Endodermal cell (in vitro differentiated cells): ENCODE data around the gene BCL11B. TPM values are rescaled to one million over a fixed set of nuclear protein-coding genes. Genes with fewer than 3 reads are reported as not detected.

ENCODE experiments used
- DNase-seq: peaks from one replicate; pipeline ENCODE4 v3.0.0-alpha.2; 2017
- H3K27ac ChIP-seq: 2 replicates; pipeline ENCODE4 v1.5.1; 2013; ENCODE audit warnings: mild to moderate bottlenecking, low read depth, low read length, moderate library complexity
- H3K27me3 ChIP-seq: 2 replicates; pipeline ENCODE4 v1.6.1; 2013; ENCODE audit warnings: mild to moderate bottlenecking, low read length, moderate library complexity; ENCODE audit not compliant: insufficient read depth, control insufficient read depth, poor library complexity, severe bottlenecking
- H3K36me3 ChIP-seq: 2 replicates; pipeline ENCODE4 v1.7.0; 2013; ENCODE audit warnings: mild to moderate bottlenecking, low read length, moderate library complexity; ENCODE audit not compliant: control insufficient read depth, insufficient read depth
- H3K4me1 ChIP-seq: one replicate; pipeline ENCODE4 v1.7.0; 2013; ENCODE audit warnings: low read length; ENCODE audit not compliant: control insufficient read depth, insufficient read depth
- H3K4me3 ChIP-seq: 2 replicates; pipeline ENCODE4 v1.5.1; 2013; ENCODE audit warnings: mild to moderate bottlenecking, low read length, moderate library complexity
- H3K9ac ChIP-seq: 2 replicates; pipeline ENCODE4 v1.6.1; 2013; ENCODE audit warnings: mild to moderate bottlenecking, low read length, moderate library complexity; ENCODE audit not compliant: poor library complexity, severe bottlenecking; ENCODE audit errors: extremely low read depth
- H3K9me3 ChIP-seq: 2 replicates; pipeline ENCODE4 v1.6.1; 2013; ENCODE audit warnings: mild to moderate bottlenecking, low read length, moderate library complexity; ENCODE audit not compliant: control insufficient read depth
- H3K27ac Mint-ChIP-seq: 2 replicates; pipeline ENCODE4 v1.8.0; 2020; ENCODE audit warnings: mixed read lengths
- H3K27me3 Mint-ChIP-seq: 2 replicates; pipeline ENCODE4 v1.8.0; 2021; ENCODE audit warnings: mild to moderate bottlenecking, mixed read lengths; ENCODE audit not compliant: insufficient read depth
- H3K36me3 Mint-ChIP-seq: 2 replicates; pipeline ENCODE4 v1.8.0; 2020; ENCODE audit warnings: low read depth, mixed read lengths
- H3K4me1 Mint-ChIP-seq: 2 replicates; pipeline ENCODE4 v1.8.0; 2020; ENCODE audit warnings: mixed read lengths
- H3K4me3 Mint-ChIP-seq: 2 replicates; pipeline ENCODE4 v1.8.0; 2020; ENCODE audit warnings: mild to moderate bottlenecking, moderate library complexity, mixed read lengths
- H3K9me3 Mint-ChIP-seq: 2 replicates; pipeline ENCODE4 v1.8.0; 2020; ENCODE audit warnings: mild to moderate bottlenecking, mixed read lengths
- CTCF ChIP-seq: fragments of 200-600 bp; sonication (generic); conservative IDR thresholded peaks from 2 replicates; pipeline ENCODE4 v1.5.0; 2021; ENCODE audit warnings: antibody characterized with exemption, mild to moderate bottlenecking
- WGBS, 2 experiments: methylation state at CpG; one replicate each; pipeline versions ENCODE4 v1.1.5 to v1.1.7; 2013; ENCODE audit warnings: missing lambda C conversion rate in 2 of 2, mixed read lengths in 1 of 2; ENCODE audit not compliant: insufficient coverage in 1 of 2, insufficient read length in 1 of 2; 5-methylcytosine and 5-hydroxymethylcytosine counted together
- total RNA-seq, 2 donors: library from RNA; stranded (reverse); fragmentation: NEBNext Ultra II Directional in 1 of 2; extraction: Animal tissue kit (Norgen Biotek cat#: 25700) in 1 of 2; gene quantifications; 2 replicates in 1 of 2; 3 replicates in 1 of 2; pipeline ENCODE4 v1.2.1, GENCODE V29; 2021

The BCL11B gene
- total RNA-seq, 2 donors from 2014 or later, result 5.7 to 6.0 TPM

GRCh38 chr14:99247772-99248171, 24.2 kb downstream of the BCL11B start:
- H3K4me1 ChIP-seq, result peaks cover 18% of the 10 kb centered on the region
- H3K27me3 Mint-ChIP-seq, result peaks cover 2% of the 10 kb centered on the region
- no peak overlapping the region for H3K9ac ChIP-seq
- H3K4me3 Mint-ChIP-seq, result no peak overlapping the region
- no peak for DNase-seq
- H3K9me3 Mint-ChIP-seq, result no peaks in the 10 kb centered on the region
- no peak overlapping the region for H3K4me3 ChIP-seq
- TF ChIP-seq CTCF, result no peak
- H3K27me3 ChIP-seq, result no peaks in the 10 kb centered on the region
- H3K4me1 Mint-ChIP-seq, result peaks cover 46% of the 10 kb centered on the region
- H3K9me3 ChIP-seq, result no peaks in the 10 kb centered on the region
- WGBS, 2 experiments, result 89 to 100% methylated on average over 3 to 6 of the region's 6 CpGs
- no peaks in the 10 kb centered on the region for H3K36me3 ChIP-seq
- H3K36me3 Mint-ChIP-seq, result no peaks in the 10 kb centered on the region
- H3K27ac ChIP-seq, result no peak overlapping the region
- no peak overlapping the region for H3K27ac Mint-ChIP-seq

- no peaks in the 10 kb centered on the region for H3K36me3 ChIP-seq
- H3K4me1 ChIP-seq, result peaks cover 19% of the 10 kb centered on the region
- H3K27ac ChIP-seq, result no peak overlapping the region
- H3K9ac ChIP-seq, result peak overlapping the region; percentile 47
- Mint-ChIP-seq H3K4me3 (peak overlapping the region; percentile 71), H3K27ac (peak overlapping the region; percentile 89), H3K27me3 (peaks cover 2% of the 10 kb centered on the region), H3K36me3 (no peaks in the 10 kb centered on the region), H3K4me1 (peaks cover 51% of the 10 kb centered on the region), H3K9me3 (no peaks in the 10 kb centered on the region)
- no peak for TF ChIP-seq CTCF
- peak; percentile 70 for DNase-seq
- no peaks in the 10 kb centered on the region for H3K27me3 ChIP-seq
- H3K9me3 ChIP-seq, result no peaks in the 10 kb centered on the region
- 55 to 80% methylated on average over 5 to 9 of the region's 9 CpGs for WGBS, 2 experiments
- peak overlapping the region; percentile 78 for H3K4me3 ChIP-seq
Measured at GRCh38 chr14:99247101-99247729, 24.8 kb downstream of the BCL11B start.

GRCh38 chr14:99246536-99247097, 25.4 kb downstream of the BCL11B start:
- 6% methylated on average over 25 to 40 of the region's 40 CpGs for WGBS, 2 experiments
- Mint-ChIP-seq H3K27me3 (peaks cover 2% of the 10 kb centered on the region), H3K4me1 (peaks cover 57% of the 10 kb centered on the region), H3K27ac (peak overlapping the region; percentile 89), H3K4me3 (peak overlapping the region; percentile 71), H3K36me3 (no peaks in the 10 kb centered on the region), H3K9me3 (no peaks in the 10 kb centered on the region)
- peak overlapping the region; percentile 78 for H3K4me3 ChIP-seq
- TF ChIP-seq CTCF, result no peak
- H3K36me3 ChIP-seq, result no peaks in the 10 kb centered on the region
- no peaks in the 10 kb centered on the region for H3K27me3 ChIP-seq
- peak overlapping the region; percentile 91 for H3K27ac ChIP-seq
- H3K4me1 ChIP-seq, result peaks cover 24% of the 10 kb centered on the region
- H3K9me3 ChIP-seq, result no peaks in the 10 kb centered on the region
- peak overlapping the region; percentile 66 for H3K9ac ChIP-seq
- peak; percentile 85 for DNase-seq
